Activated CD4-positive, alpha-beta T cell treated with anti-CD3 and anti-CD28 coated beads, Interleukin-2, amount 50 U/mL, for 1 hour (primary cell): ENCODE data around the gene RFPL4A.

Experiments
- DNase-seq: peaks from one replicate; pipeline ENCODE4 v3.0.0-alpha.2; 2020

RFPL4A gene

DNA sequence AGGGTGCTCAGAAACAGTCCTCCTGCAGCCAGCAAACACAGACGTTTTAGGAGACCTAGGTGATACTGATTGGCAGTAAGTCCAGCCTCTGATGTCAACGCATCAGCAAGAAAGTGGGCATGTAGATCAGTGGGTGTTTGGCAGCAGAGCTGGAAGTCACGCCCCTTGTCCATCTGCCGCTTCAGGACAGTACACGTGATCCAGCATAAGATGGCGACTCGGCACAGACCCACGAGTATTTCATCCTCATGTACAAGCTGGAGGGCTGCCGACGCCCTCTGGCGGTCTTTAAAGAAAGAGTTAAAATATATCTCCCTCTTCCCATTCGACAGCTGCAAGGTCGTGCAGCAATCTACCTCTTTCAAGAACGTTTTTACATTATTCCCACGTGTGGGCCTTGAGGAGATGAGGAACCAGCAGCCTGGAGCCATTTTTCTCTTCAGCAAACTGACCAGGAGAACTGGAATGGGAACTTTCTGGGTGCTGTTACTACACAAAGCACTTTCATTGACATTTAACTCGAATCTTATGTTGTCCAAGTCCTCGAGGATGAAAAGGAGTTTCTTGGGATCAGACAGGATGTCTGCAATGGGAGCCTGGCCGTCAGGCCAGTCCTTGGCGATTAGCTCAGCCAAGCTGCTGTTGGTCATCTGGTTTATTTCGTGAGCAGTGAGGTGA, 50.6 kb downstream of the RFPL4A start:
- DNase-seq: peak; percentile 1

DNA sequence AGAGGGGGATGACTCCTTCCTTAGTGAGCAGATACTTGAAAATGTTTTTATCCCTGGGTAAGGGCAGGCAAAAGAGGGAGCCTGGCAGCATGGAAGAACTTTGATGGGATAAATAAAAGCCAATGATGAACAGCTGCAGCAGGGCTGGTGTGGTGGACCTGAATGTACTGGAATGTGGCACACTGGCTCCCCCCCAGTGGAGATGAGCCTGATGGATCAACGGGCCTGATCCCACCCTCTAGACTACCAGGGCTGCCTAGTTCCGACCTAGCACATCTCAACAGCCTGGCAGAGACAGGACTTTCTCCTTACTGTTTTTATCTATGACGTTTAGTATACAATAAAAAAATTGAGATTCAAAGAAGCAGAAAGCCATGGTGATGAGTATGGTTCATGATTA, 52.4 kb downstream of the RFPL4A start:
- DNase-seq: no peak

DNA sequence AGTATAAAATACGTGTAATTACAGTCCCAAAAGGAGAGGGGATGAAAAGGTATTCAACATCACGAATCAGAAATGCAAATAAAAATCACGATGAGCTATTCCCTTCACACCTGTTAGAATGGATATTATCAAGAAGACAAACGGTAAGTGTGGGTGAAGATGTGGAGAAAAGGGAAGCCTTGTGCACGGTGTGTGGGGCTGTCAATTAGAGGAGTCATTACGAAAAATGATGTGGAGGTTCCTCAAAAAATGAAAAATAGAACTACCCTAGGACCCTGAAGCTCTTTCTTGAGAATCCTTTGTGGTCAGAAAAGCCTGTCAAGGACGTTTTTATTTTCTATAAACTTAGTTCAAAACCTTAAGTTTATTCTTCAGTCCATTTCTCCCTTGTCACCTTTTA, 53.6 kb downstream of the RFPL4A start:
- DNase-seq: no peak
